Stimulated activated CD4-positive, alpha-beta T cell treated with anti-CD3 and anti-CD28 coated beads, Interleukin-15, amount 100 ng/mL, for 24 hours (primary cell): Measurements from ENCODE around the gene TASP1.
"Not testable (repeated sequence)": the region's sequence is repeated elsewhere in the genome, so short reads cannot be mapped to it uniquely, and the experiment has no call there.

Experiments used
- DNase-seq: peaks from one replicate; pipeline ENCODE4 v3.0.0-alpha.2; 2020

Gene TASP1

DNA sequence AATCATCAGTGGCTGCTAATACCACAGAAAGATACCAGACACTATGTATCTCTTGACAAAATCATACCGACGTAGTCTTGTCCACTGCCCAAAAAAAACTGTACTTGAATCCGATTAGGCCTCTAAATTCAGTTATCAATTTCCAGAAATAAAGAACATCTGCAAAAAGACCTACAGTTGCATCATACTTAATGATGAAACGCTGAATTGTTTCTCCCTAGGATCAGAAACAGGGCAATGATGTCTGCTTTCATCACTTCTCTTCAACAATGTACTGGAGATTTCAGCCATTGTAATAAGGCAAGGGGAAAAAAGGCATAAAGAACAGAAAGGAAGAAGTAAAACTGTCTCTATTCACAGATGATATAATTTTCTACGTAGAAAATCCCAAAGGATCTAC lies 152.0 kb downstream of the TASP1 start:
- no peak for DNase-seq

DNA sequence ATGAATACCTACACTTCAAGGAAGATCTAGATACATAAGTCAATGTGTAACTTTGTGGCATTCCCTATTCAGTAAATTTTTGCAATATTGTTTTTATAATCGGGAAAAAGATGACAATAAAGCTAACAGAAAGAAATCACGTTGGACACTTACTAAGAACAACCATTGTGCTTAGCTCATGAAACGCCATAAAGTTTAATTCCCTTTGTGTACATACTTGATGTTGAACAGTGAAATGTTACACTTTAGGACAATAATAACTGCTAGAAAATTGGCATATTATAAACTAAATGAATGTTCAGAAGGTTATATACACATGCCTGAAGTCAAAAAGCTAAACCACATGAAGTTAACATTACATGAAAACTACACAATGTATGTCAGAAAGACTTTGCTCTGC lies 153.2 kb downstream of the TASP1 start:
- DNase-seq, result no peak

DNA sequence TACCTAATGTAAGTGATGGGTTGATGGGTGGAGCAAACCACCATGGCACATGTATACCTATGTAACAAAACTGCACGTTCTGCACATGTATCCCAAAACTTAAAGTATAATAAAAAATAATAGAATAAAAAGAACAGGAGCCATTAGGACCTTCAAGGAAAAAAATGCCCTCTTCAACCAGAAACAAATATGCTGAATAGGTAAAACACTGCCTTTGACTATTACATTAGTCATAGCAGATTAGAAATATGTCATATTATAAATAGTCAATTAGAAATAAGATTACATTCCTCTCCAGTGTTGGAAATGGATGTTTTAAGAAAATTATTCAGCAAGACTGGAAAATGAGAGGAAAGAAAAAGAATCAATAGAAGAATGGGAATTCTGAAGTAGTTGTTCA lies 153.7 kb downstream of the TASP1 start:
- DNase-seq, result not testable (repeated sequence)

DNA sequence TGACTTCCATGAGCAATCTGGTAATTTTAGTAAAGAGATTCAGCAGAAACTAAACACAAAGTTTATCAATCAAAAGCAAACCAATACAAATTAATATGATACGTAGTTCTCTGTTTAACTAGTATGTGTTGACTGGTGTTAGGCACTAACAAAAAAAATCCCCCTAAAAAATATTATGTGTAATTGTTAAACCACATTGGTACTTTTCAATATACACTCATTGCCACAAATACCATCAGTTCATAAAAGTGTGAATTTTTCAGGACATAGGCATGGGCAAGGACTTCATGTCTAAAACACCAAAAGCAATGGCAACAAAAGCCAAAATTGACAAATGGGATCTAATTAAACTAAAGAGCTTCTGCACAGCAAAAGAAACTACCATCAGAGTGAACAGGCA lies 155.3 kb downstream of the TASP1 start:
- DNase-seq, result not testable (repeated sequence)

DNA sequence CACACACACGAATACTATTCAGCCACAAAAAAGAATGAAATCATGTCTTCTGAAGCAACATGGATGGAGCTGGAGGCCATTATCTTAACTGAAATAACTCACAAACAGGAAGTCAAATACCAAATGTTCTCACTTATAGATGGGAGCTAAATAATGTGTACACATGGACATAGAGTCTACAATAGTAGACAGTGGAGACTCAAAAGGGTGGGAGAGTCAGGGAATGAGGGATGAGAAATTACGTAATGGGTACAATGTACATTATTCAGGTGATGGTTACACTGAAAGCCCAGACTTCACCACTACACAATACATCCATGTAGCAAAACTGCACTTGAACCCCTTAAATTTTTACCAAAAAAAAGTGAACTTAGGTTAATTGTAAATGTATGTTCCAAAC lies 160.4 kb downstream of the TASP1 start:
- no peak for DNase-seq

DNA sequence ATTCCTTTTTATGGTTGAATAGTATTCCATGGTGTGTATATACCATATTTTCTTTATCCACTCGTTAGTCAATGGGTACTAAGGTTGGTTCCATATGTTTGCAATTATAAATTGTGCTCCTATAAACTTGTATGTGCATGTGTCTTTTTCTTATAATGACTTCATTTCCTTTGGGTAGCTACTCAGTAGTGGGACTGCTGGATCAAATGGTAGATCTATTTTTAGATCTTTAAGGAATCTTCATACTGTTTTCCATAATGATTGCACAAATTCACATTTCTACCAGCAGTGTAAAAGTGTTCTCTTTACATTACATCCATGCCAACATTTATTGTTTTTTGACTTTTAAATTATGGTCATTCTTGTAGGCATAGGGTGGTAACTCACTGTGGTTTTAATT lies 164.3 kb downstream of the TASP1 start:
- DNase-seq, result no peak

DNA sequence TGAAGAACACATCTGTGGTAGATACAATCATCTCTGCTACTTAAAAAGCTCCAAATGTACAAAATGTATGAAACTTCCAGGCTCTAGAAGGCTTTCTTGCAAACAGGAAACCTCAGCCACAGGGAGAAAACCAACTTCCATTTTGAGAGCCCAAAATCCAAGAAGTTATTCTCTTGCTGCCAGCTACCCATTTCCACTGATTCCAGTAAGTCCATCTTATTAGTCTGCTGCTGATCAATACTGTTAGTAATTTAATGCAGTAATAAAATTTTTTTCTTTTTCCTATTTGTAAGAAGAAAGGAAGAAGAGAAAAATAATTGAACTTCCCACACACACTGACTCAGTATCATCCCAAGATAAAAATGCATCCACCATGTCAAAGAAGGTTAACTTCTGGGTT lies 169.5 kb downstream of the TASP1 start:
- no peak for DNase-seq

DNA sequence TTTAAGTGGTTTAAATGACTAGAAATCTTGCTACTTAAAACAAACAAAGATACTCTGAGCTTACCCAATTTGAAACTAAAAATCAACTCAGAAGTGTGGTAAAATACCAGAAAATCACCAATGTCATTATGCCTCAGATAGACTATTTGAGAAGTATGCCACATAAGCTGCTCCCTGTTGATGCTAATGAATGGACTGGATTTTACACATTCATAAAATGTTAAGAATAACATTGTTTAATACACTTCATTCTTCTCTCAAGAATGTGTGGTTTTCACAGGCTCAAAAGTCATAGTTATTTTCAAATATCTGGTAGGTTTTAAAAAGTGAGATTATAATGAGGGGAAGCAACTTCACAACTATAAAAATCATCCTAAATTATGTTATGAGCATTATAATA lies 170.6 kb downstream of the TASP1 start:
- DNase-seq, result no peak

DNA sequence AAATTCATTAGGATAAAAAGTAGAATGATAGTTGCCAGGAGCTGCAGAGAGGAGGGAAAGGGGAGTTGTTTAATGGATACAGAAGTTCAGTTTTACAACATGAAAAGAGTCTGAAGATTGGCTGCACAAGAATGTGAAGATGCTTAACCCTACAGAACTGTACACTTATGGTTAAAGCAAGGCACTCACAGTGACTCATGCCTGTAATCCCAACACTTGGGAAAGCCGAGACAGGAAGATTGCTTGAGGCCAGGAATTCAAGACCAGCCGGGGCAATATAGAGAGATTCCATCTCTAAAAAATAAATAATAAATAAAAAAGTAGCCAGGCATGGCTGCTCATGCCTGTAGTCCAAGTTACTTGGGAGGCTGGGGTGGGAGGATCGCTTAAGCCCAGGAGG lies 174.0 kb downstream of the TASP1 start:
- no peak for DNase-seq

DNA sequence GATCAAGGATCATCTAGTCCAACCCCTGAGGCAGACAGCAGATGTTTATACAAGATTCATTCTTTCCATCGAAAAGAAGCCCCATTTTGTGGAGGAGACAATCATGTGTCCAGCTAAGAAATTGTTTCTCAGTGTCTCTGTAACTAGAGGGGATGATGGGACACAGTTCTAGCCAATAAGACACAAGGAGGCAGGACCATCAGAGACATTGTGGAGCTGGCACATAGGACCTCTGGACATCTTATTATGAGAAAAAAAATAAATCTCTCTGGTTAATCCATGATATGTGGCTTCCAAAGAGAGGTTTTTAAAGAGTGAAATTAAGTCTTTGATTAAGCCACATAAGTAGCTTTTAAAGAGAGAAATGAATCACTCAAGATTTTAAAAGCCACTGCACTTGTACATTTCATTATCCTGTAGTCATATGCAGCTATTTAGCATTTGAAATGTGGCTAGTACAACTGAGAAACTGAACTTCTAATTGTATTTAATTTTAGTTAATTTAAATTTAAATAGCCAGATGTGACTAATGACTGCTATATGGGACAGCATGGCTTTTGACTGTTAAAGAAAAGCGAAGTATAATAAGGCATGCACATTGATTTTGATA lies 176.8 kb downstream of the TASP1 start:
- no peak for DNase-seq

DNA sequence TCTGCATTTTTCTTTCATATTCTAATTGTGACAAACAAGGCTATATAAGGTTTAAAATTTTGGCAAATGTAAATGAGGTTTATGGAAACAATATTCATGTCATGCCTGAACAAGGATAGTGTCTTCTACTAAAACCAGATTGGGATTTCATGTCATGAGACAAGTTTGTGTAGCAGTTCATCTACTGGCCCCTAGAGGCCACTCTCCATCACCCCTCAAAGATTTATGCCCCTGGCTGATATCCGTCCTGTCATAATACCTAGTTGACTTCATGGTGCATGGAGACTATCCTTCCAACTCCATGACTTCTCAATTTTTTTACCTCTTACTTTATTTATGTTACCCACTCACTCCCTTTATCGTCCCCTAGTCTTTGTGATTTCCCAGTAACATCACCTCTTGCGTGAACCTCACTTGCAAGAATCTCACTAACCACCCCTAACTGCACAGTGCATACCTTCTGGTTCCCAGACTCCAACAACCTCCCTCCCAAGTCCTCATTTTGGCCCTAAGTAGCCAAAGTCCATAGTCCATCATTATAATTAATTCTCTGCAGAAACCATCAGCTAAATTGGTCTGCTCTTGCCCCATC lies 179.8 kb downstream of the TASP1 start:
- DNase-seq, result peak; percentile 14

DNA sequence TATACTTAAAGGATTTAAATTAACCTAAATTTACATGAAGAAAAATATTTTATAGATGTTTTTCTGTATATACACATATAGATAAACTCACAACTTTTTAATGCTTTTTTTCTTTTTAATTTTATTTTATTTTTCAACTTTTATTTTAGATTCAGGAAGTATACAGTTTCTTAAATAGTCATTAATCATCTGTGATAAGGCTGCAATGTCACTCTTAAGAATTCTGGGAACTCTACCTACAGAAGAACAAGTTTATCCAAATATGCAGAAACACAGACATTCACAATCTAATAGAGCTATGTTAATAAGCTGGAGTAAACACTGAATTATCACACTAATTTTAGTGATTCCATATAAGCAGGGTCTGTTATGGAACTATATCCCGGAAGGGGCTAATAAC lies 181.2 kb downstream of the TASP1 start:
- no peak for DNase-seq

DNA sequence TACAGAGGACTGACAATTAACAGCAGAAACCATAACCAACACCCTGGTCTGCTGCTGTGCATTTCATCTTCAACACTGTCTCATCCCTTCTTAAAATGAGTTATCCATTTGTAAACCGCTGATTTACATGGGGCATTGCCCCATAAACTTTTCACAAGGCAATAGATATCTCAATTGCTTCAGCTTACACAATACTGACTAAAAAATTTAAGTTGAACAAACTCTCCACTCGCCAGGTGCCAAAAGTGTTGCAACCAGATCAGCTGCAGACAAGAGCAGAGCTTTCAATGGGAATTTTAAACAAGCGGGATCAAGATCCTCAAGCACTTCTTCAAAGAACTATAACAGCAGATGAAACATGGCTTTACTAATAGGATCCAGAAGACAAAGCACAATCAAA lies 183.0 kb downstream of the TASP1 start:
- DNase-seq, result no peak

DNA sequence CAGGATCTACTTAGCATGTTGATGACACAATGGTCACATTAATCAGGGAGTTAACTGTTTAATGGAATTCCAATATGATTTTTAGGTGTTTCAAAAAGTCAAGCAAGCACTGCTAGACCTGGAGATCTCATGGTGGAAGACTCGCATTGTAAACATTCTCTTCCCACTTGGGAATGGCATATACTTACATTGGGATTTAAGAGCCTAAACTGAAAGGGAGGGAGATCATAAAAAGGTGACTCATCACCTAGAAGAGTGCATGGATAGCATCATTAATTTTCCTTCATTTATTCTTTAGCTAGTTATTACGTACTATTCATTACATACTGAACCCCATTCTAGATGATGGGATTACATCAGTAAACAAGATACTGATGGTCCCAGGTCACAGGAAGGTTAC lies 185.4 kb downstream of the TASP1 start:
- no peak for DNase-seq

DNA sequence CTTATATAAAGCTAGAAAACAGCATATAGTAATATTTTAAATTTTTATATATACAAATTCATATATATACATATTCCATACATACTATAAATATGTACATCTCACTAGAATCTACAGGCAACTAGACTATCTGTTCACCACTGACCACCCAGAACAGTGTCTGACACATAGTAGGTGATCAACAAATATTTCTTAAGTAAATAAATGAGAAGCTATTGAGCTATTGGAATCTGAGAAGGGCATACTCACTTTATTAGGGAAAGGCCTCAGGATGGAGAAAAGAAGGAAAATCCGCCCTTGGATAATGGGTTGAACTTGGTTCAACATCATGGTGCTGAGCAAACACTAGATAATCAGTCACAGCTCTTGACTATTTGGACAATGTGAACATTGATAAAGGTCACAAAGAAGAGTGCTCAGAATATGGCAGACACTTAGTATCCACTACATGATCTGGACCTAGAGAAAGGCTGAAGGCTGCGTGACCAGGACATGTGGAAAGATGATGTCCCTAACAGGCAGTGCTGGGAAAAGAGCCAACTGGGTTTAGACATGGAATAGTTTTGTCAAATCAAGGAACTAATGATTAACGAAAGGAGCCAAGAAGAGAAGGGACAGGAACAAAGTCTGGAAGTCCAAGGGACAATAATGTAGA lies 186.1 kb downstream of the TASP1 start:
- DNase-seq, result no peak

DNA sequence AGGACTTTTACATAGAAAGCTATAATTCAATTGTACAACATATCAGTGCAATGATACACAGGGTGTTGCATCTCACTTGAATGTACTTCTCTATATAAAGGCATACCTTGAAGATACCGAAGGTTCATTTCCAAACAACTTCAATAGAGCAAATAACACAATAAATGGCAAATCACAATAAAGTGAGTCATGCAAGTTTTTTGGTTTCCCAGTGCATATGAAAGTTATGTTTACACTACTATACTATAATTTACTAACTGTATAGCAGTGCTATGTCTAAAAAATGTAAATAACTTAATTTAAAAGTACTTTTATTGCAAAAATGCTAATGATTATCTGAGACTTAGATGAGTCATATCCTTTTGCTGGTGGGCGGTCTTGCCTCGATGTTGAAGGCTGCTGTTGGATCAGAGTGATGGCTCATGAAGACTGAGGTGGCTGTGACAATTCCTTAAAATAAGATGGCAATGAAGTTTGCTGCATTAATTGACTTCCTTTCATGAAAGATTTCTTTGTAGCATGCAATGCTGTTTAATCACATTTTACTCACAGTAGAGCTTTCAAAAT lies 188.8 kb downstream of the TASP1 start:
- no peak for DNase-seq

DNA sequence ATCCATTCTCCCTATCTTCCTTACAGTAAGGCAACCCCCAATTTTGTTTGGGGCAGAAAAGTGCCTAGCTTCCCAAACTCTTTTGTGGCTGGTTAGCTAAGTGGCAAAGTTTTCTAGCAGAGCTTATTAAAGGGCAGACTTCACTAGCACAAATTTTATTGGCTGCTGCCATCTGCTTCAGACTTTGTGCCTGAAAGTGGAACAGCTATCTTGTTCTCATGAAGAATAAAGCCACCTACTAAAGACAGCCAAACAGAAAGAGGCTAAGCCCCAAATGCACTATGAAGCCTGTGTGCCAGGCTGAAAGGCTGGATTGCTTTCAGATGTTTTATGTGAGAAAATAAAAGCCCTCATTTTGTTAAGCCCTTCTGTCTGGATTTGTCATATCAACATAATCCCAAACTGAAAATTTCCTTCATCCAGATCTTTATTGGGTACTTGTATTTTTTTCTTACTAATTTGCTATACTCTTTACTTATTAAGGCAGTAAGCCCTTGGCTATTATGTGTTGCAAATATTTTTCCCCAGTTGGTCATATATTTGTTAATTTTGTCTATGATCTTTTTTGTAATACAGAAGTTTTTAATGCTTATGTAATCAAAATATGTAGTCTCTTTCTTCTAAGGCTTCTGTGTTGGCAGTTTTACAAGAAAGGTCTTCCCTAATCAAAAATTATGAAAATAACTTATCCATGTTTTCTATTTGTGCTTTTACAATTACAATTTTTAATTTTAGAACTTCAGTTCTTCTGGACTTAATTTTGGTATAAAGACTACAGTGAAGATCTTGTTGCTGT lies 191.1 kb downstream of the TASP1 start:
- DNase-seq, result no peak

DNA sequence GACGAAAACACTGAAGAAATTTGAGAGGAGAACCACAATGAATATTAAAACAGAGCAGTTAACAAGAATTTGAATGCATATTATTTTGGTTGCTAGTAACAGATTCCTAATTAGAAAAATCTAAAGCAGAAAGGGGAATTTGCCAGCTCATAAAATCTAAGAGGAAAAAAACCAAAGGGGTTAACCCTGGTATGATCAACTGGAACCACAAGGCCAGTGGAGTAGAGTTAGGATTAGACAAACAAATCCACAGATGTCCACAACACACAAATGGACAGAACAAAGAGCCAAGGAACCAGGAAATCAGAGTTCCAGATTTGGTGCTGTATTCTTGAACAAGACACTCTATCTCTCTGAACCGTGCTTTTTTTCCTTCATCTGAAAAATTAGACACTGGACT lies 195.0 kb downstream of the TASP1 start:
- no peak for DNase-seq

DNA sequence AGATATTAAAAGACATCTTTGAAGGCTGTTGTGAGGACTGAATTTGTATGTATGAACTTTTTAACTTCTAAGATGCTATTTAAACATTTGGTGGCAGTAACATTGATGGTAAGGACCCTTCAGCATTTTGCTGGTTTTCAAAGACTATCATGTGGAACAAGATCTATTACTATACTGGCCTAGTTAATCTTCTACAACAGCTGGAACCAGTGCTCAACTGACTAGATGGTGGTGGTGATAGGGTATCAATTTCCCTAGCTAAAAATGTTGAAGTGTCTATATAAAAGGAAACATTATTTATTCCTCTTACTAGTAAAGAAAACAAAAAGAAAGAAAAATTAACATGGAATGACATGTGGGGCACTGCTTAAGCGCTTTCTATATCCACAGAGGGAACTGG lies 195.7 kb downstream of the TASP1 start:
- DNase-seq, result no peak

DNA sequence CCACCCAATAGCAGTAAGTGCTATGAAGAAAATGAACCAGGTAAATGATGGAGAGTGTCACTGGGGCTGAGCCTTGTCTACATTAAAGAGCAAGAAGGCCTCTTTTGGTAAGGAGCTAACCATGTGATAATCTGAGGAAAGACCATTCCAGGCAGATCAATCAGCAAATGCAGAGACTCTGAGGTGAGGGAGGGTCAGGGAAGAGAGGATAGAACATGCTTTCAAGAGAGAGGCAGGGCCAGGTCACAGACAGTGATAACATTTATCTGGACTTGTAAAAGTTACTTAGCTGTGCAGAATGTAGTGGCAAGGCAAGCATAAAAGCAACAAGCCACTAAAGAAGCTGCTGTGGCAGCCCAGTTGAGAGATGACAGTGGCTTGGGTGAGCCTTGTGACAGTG lies 197.3 kb downstream of the TASP1 start:
- DNase-seq, result no peak

DNA sequence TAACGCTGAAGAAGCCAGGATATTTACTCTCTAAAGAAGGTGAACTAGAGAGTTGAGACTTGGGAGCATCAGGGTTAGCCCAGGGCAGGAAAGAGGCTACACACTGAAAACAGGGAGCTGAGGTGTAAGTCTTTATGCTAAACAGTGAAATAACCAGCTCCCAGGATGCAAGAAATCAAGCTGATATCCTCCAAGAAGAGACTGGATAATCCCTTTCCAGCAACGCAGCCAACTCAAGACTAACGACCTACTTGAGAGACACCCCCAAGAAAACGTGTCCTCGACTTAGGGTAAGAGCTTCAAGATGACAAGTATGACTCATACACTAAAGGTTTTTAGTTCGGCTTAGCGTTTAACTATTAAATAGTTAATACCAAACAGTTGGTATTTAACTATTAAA lies 202.2 kb downstream of the TASP1 start:
- no peak for DNase-seq

DNA sequence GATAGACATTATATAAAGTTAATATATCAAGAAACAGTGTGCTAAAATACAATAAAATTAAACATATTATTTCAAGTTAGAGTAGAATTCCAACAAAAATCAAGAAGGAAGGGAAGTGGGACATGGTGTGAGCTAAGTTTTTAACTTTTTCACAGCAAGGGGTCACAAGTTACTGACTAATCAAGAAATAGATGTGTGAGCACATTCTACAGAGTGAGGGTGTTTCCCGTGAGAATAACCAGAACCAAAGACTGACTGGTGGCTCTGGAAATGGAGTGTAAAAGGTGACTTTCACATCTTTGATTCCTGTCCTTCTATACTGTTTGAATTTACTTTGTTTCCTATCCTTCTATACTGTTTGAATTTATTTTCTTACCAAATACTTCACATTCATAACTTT lies 206.6 kb downstream of the TASP1 start:
- no peak for DNase-seq

DNA sequence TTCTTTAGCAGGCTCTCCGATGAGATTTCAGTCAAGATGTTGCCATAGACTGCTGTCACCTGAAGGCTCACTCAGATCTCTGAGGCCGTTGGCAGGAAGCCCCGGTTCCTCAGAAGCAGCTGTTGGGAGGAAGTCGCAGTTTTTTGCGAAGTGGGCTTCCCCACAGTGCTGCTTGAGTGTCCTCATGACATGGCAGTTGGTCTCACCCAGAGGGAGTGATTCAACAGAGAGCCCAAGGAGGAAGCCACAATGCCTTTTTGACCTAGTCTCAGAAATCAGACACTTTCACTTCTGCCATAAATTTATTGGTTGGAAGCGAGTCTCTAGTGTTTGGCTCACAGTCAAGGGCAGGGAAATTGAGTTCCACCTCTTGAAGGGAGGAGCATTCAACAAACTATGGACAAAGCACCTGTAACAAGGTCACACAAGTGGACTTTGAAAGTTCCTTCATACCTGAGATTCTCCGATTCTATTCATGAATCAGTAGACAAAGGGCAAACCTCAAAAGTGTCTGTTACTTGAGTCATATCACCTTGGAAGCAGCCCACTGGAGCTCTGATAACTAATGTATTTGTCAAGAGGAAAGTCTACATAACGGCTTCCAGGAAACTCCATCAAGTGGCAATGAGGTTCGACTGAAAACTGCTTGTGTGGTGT lies 208.3 kb downstream of the TASP1 start:
- DNase-seq, result peak; percentile 30
